ENCODE results near the gene CCSER2.

DNA sequence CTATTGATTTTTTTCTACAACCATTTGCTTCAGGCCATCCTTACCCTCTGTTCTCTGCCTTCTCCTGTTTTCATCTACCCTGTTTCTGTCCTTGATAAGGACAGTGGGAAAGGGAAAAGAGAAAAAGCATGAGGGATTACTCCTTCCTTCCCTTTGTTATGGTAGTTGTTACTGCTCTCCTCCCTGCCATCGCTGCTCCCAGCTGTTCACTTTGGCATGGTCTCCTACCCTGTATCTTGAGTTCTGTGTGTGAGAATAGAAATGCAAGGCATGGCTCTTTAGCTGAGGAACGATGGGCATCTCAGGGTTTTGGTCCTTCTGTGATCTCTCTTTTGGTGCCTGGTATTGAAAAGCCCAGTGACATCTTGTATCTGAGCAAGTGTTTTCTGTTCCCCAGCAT lies 6.4 kb downstream of the CCSER2 start:
- TF ChIP-seq YY1 (IDR thresholded peaks at IDR 0.05; ENCODE audit: low read depth): no peak
- TF ChIP-seq CHD2 (IDR thresholded peaks at IDR 0.05; ENCODE audit: low read length, partially characterized antibody): no peak
- TF ChIP-seq NRF1 (IDR thresholded peaks at IDR 0.05; ENCODE audit: low read depth, low read length): no peak
- no peak for TF ChIP-seq POLR2AphosphoS5 (IDR thresholded peaks at IDR 0.05; ENCODE audit: low read depth, low read length)
- TF ChIP-seq, protein P1, sequence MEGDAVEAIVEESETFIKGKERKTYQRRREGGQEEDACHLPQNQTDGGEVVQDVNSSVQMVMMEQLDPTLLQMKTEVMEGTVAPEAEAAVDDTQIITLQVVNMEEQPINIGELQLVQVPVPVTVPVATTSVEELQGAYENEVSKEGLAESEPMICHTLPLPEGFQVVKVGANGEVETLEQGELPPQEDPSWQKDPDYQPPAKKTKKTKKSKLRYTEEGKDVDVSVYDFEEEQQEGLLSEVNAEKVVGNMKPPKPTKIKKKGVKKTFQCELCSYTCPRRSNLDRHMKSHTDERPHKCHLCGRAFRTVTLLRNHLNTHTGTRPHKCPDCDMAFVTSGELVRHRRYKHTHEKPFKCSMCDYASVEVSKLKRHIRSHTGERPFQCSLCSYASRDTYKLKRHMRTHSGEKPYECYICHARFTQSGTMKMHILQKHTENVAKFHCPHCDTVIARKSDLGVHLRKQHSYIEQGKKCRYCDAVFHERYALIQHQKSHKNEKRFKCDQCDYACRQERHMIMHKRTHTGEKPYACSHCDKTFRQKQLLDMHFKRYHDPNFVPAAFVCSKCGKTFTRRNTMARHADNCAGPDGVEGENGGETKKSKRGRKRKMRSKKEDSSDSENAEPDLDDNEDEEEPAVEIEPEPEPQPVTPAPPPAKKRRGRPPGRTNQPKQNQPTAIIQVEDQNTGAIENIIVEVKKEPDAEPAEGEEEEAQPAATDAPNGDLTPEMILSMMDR (IDR thresholded peaks at IDR 0.05): no peak
- TF ChIP-seq EP300 (IDR thresholded peaks at IDR 0.05; ENCODE audit: borderline replicate concordance in 1 of 2, low read depth in 1 of 2, low read length in 1 of 2): no peak
- no peak for TF ChIP-seq MXI1 (IDR thresholded peaks at IDR 0.05; ENCODE audit: low read depth, low read length)
- TF ChIP-seq USF2 (IDR thresholded peaks at IDR 0.05; ENCODE audit: borderline replicate concordance, low read depth, low read length): no peak
- TF ChIP-seq RXRA (IDR thresholded peaks at IDR 0.05; ENCODE audit: borderline replicate concordance, low read depth): no peak
- no peak for TF ChIP-seq GABPA (IDR thresholded peaks at IDR 0.05; ENCODE audit: low read depth)
- no peak for TF ChIP-seq TAF1 (IDR thresholded peaks at IDR 0.05; ENCODE audit: borderline replicate concordance, low read depth, low read length)
- TF ChIP-seq, protein P2, sequence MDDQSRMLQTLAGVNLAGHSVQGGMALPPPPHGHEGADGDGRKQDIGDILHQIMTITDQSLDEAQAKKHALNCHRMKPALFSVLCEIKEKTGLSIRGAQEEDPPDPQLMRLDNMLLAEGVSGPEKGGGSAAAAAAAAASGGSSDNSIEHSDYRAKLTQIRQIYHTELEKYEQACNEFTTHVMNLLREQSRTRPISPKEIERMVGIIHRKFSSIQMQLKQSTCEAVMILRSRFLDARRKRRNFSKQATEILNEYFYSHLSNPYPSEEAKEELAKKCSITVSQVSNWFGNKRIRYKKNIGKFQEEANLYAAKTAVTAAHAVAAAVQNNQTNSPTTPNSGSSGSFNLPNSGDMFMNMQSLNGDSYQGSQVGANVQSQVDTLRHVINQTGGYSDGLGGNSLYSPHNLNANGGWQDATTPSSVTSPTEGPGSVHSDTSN (IDR thresholded peaks at IDR 0.05): no peak
- TF ChIP-seq RFX5 (IDR thresholded peaks at IDR 0.05; ENCODE audit: low read length): no peak
- no peak for TF ChIP-seq ELF1 (IDR thresholded peaks at IDR 0.05)

All from SK-N-SH (cell line).